Measurements from ENCODE around the gene PBX1.
"Not testable (repeated sequence)": the region's sequence is repeated elsewhere in the genome, so short reads cannot be mapped to it uniquely, and the experiment has no call there.

Gene PBX1

DNA sequence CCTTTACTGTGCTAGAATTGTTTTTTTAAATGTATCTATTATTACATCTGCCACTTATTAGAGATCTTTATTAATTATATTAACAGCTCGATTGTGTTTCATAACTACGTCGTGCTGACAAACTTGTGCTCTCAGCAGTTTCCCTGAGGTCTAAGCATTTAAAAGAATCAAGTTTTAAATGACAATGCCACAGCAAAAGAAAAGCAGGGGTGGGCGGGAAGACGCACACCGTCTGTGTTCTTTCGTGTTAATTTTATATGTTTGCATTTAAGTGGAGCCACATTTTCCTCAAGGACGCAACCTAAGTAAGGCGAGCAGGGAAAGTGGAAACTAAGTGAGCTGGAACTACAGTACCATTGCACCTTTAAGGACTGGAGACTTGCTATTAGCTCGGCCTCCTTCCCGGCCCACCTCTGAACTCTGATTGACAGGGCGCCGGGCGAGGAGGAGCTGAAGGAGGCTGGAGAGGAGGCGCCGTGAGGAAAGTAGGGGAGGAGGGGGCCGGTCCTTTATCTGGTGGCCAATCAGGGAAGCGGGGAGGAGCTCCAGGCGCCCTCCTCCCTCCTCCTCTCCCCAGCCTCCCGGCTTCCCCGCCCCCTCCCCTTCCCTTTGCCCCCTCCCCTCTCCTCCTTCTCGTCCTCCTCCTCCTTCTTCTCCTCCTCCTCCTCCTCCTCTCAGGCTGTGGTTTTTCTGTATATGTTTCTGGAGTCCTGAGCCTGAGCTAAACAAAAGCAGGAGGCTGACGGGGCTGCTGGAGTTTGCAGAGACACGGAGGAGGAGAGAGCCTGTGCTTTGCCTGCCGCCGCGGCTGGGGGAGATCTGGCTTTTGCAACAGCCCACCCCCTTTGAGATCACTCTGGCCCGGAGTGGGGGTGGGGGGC is at the start of gene PBX1:
TSS of gene PBX1 (plus strand) at position 724 of the 881 bp plus-strand sequence.
- peak; percentile 73 to 77 for DNase-seq

- DNase-seq = no peak
Observed at GRCh38 chr1:164510435-164510834, 48.5 kb upstream of the PBX1 start.

GRCh38 chr1:164511001-164511705 is 47.8 kb upstream of the PBX1 start:
- DNase-seq = no peak

DNA sequence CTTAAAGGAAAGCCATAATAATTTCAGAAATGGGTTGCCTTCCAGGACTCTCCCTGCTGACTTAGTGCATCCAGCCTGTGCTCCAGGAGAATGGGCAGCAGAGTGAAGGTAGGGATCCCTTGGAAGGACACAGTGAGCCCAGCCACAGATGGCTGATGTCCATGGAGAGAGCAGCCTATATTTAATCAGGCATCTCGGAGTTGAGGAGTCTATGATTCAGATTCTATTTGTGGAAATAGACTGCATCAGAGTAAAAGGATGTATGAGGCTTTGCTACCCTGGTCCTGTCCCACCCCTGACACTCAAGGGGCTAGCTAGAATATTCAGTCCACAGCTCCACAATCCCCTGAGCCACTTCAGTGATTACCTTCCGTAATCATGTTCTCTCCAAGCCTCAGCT is 43.8 kb upstream of the PBX1 start:
- DNase-seq = no peak

- no peak for DNase-seq
Observed at GRCh38 chr1:164515711-164516331, 43.2 kb upstream of the PBX1 start.

DNA sequence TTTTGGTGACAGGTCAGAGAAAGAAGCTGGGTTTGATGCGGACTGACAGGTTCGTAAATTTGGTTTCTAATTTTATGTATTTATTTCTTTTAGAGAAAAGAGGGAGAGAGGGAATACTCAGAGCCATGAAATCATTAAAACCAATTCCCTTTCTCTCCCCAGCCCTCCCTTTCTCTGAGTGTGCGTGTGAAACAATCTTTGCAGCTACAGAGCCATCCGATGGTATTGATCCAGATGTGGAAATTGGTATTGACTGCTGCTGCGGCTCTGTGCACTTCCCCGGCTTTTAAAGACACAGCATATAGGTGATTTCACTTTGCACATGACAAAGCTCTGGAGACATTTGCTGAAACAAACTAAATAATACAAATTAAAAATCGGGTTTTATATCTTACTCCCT is 42.4 kb upstream of the PBX1 start:
- DNase-seq = no peak

- no peak for DNase-seq
Observed at GRCh38 chr1:164518692-164519332, 40.2 kb upstream of the PBX1 start.

- DNase-seq = no peak
Observed at GRCh38 chr1:164519426-164519825, 39.6 kb upstream of the PBX1 start.

GRCh38 chr1:164524810-164525209 is 34.2 kb upstream of the PBX1 start:
- no peak for DNase-seq

DNA sequence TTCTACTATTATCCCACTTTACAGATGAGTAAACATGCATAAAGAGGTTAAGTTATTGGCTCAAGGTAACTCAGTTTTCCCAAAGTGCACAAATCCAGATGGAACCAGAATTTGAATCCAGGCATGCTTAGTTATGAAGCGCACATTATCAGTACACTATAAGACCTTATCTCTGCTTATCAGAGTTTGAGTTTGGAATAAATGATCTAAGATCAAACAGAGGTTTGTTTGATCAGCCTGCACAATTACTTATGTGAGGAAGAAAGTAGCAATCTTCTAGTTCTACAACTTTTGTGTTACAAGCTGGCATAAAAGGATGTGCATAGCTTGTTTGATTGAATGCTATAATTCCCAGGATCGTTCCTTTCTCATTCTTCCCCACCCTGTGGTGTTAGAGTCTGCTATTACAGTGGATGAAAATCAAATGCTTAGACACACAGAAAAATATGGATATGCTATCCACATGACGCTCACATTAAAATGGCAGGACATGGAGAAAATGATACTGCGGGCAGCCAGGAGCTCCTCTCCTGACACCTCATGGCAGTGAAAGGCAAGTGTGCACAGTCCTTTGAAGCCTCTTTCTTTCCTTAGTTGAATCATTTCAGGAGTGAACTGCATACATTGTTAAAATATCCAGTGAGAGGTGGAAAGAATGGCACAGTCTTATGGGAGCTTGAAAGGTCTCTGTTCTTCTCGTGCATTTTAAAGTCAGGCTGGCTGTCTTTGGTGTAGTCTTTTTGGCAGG is 23.9 kb upstream of the PBX1 start:
- DNase-seq = no peak

DNA sequence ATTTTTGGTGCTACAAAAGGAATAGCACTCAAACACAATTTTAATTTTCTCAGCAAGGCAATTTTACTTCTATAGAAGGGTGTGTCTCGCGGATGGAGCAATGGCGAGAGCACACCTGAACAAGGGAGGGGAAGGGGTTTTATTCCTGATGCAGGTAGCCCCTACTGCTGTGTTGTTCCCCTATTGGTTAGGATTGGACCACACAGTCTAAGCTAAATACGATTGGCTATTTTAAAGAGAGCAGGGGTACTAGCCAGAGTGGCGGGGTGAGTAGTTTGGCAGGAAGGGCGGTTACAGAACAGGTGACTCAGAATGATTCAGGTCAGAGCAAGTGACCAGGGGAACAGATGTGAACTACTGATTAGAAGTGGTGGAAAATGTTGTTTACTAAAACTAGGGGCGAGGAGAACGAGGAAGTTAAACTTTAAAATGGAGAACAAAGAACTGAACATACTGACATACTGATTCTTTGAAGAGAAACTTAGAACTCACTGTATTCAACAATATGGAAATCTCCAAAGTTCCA is 6.5 kb upstream of the PBX1 start:
- not testable (repeated sequence) for DNase-seq

GRCh38 chr1:164557270-164557669 is 1.7 kb upstream of the PBX1 start:
- no peak for DNase-seq

- DNase-seq = no peak
Observed at GRCh38 chr1:164559342-164560051, 513 bp downstream of the PBX1 start.

DNA sequence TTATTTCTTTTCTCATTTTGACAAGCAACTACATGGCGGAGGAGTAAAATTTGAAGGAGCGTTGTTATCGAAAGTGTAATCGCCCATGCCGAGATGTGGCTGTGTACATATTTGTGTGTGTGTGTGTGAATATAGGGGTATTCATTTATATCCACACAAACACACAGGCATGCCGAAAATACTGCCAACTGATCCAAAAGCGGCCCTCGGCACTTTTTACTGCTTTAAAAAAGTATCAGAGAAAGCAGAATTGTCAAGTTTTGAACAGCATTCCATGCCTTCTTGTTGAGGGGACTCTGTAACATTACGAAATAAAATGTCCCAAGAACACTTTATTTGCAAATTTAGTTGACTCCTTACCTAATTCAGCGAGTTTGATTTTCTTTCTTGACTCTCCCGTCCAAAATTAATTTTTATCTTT is 1.1 kb downstream of the PBX1 start:
- no peak for DNase-seq

- no peak for DNase-seq
Observed at GRCh38 chr1:164560556-164560955, 1.6 kb downstream of the PBX1 start.

GRCh38 chr1:164561007-164561406 is 2.0 kb downstream of the PBX1 start:
- DNase-seq = no peak

GRCh38 chr1:164561472-164561871 is 2.5 kb downstream of the PBX1 start:
- DNase-seq = no peak

- no peak for DNase-seq
Observed at GRCh38 chr1:164562061-164562460, 3.1 kb downstream of the PBX1 start.

DNA sequence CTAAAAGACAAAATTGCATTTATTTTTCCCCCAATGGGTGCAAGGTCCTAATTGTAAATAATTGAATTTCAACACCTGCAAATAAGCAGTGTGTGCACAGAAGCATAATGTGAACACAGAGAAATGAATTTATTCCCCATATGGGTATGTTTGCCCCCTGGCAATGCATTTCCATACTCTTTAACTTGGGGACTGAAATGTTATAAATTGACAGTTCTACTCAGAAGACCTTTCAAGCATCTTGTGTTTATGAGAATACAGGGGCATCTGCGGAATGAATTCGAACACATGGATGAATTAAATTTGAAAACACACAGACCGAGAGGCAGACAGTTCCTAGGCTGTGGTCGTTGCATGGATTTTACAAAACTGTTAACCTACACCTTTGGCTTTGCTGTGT is 3.5 kb downstream of the PBX1 start:
- no peak for DNase-seq

DNA sequence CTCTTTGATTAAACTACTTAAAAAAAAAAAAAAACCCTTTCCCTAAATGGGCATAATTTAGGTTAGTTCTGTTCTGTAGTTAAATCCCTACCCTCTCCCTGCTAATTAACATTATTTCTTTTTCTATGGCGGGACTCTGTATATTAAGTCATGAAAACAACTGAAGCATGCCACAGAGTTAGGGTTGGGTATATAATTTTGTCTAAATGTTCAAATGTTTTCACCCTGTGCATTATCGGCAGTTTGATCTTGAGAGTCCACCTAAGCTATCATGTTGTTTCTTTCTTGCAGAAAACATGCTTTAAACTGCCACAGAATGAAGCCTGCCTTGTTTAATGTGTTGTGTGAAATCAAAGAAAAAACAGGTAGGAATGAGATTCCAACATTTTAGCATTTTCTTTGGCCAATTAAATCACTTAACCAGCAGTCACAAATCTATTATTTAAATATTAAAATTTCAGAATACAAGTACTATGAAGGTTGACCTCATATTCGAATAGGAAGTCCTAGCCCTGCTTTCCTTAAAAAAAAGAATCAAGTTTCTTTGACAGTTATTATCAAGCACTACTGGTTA is 4.0 kb downstream of the PBX1 start:
- no peak for DNase-seq

- no peak for DNase-seq
Observed at GRCh38 chr1:164563721-164564360, 4.9 kb downstream of the PBX1 start.

Data from CD4-positive, alpha-beta T cell treated with Interferon alpha-2 for 1 hour (primary cell).